H9 (cell line): ENCODE measurements around the gene RAB4B. TPM values are rescaled to one million over a fixed set of nuclear protein-coding genes. Genes with fewer than 3 reads are reported as not detected.
"Not testable (repeated sequence)": the region's sequence is repeated elsewhere in the genome, so short reads cannot be mapped to it uniquely, and the experiment has no call there.

Source experiments
- DNase-seq: peaks from one replicate; pipeline ENCODE4 v3.0.0-alpha.2; 2017
- H2AFZ ChIP-seq: one replicate; pipeline ENCODE4 v1.6.1; 2013; ENCODE audit warnings: mild to moderate bottlenecking, low read length, control low read depth, moderate library complexity
- H2AK5ac ChIP-seq: 2 replicates; pipeline ENCODE4 v1.6.1; 2013; ENCODE audit warnings: low read length, control low read depth, mixed read lengths; ENCODE audit not compliant: insufficient read length
- H2BK120ac ChIP-seq: one replicate; pipeline ENCODE4 v1.6.1; 2013; ENCODE audit warnings: low read depth, mild to moderate bottlenecking, low read length, control low read depth, inconsistent platforms; ENCODE audit not compliant: poor library complexity, severe bottlenecking
- H2BK12ac ChIP-seq: 2 replicates; pipeline ENCODE4 v1.6.1; 2013; ENCODE audit warnings: low read length, control low read depth, mixed read lengths, low read depth; ENCODE audit not compliant: insufficient read length
- H2BK15ac ChIP-seq: 2 replicates; pipeline ENCODE4 v1.6.1; 2013; ENCODE audit warnings: low read depth, low read length, control low read depth
- H2BK20ac ChIP-seq: one replicate; pipeline ENCODE4 v1.6.1; 2013; ENCODE audit warnings: low read depth, mild to moderate bottlenecking, low read length, control low read depth, inconsistent platforms; ENCODE audit not compliant: poor library complexity, severe bottlenecking
- H2BK5ac ChIP-seq: 2 replicates; pipeline ENCODE4 v1.6.1; 2013; ENCODE audit warnings: low read length, control low read depth, mixed read lengths; ENCODE audit not compliant: insufficient read length
- H3K14ac ChIP-seq: 2 replicates; pipeline ENCODE4 v1.6.1; 2013; ENCODE audit warnings: low read length, control low read depth; ENCODE audit not compliant: insufficient read depth
- H3K18ac ChIP-seq: 2 replicates; pipeline ENCODE4 v1.6.1; 2013; ENCODE audit warnings: low read depth, mild to moderate bottlenecking, mixed read lengths, low read length, control low read depth; ENCODE audit not compliant: insufficient read length
- H3K23ac ChIP-seq: 2 replicates; pipeline ENCODE4 v1.6.1; 2013; ENCODE audit warnings: low read length, control low read depth, mixed read lengths, low read depth; ENCODE audit not compliant: insufficient read length
- H3K23me2 ChIP-seq: 2 replicates; pipeline ENCODE4 v1.6.1; 2013; ENCODE audit warnings: low read depth, mild to moderate bottlenecking, mixed read lengths, low read length, control low read depth; ENCODE audit not compliant: insufficient read length, poor library complexity, severe bottlenecking
- H3K27ac ChIP-seq: 2 replicates; pipeline ENCODE4 v1.5.1; 2013; ENCODE audit warnings: low read length, control low read depth, mixed read lengths, low read depth; ENCODE audit not compliant: insufficient read length
- H3K27me3 ChIP-seq: 2 replicates; pipeline ENCODE4 v1.6.1; 2013; ENCODE audit warnings: low read length, control low read depth, inconsistent platforms; ENCODE audit not compliant: insufficient read depth
- H3K4ac ChIP-seq: 2 replicates; pipeline ENCODE4 v1.6.1; 2013; ENCODE audit warnings: low read depth, mild to moderate bottlenecking, control low read depth, inconsistent platforms, low read length, moderate library complexity
- H3K4me1 ChIP-seq: 2 replicates; pipeline ENCODE4 v1.6.1; 2013; ENCODE audit warnings: low read length, control low read depth, inconsistent platforms; ENCODE audit not compliant: insufficient read depth
- H3K4me2 ChIP-seq: 2 replicates; pipeline ENCODE4 v1.6.1; 2013; ENCODE audit warnings: low read length, control low read depth, mixed read lengths; ENCODE audit not compliant: insufficient read length, insufficient read depth
- H3K56ac ChIP-seq: 2 replicates; pipeline ENCODE4 v1.6.1; 2013; ENCODE audit warnings: low read depth, mild to moderate bottlenecking, mixed read lengths, low read length, control low read depth; ENCODE audit not compliant: insufficient read length
- H3K79me1 ChIP-seq: 2 replicates; pipeline ENCODE4 v1.6.1; 2013; ENCODE audit warnings: low read depth, mild to moderate bottlenecking, moderate library complexity, low read length, control low read depth, inconsistent platforms; ENCODE audit not compliant: insufficient read depth, poor library complexity, severe bottlenecking
- H3K79me2 ChIP-seq: 2 replicates; pipeline ENCODE4 v1.6.1; 2013; ENCODE audit warnings: low read length, control low read depth, inconsistent platforms; ENCODE audit not compliant: insufficient read depth
- H3K9ac ChIP-seq: 2 replicates; pipeline ENCODE4 v1.6.1; 2013; ENCODE audit warnings: low read length, control low read depth, mixed read lengths; ENCODE audit not compliant: insufficient read length; ENCODE audit errors: extremely low read depth
- H3K9me3 ChIP-seq: one replicate; pipeline ENCODE4 v1.6.1; 2013; ENCODE audit warnings: low read depth, low read length, inconsistent platforms; ENCODE audit not compliant: control insufficient read depth
- H3T11ph ChIP-seq: one replicate; pipeline ENCODE4 v1.6.1; 2013; ENCODE audit warnings: mild to moderate bottlenecking, low read length, control low read depth, inconsistent platforms
- H4K20me1 ChIP-seq: one replicate; pipeline ENCODE4 v1.6.1; 2013; ENCODE audit not compliant: control insufficient read depth, insufficient read length, insufficient read depth
- H4K5ac ChIP-seq: 2 replicates; pipeline ENCODE4 v1.6.1; 2013; ENCODE audit warnings: low read depth, mild to moderate bottlenecking, mixed read lengths, low read length, control low read depth; ENCODE audit not compliant: insufficient read length
- H4K8ac ChIP-seq: replicated peaks from 2 replicates; pipeline ENCODE4 v1.6.1; 2013; ENCODE audit warnings: low read length, control low read depth, mixed read lengths, low read depth; ENCODE audit not compliant: insufficient read length
- H4K91ac ChIP-seq: 2 replicates; pipeline ENCODE4 v1.6.1; 2013; ENCODE audit warnings: low read depth, mild to moderate bottlenecking, moderate library complexity, mixed read lengths, low read length, control low read depth; ENCODE audit not compliant: insufficient read length
- H3K27ac Mint-ChIP-seq, 3 experiments: 2 replicates in 2 of 3; 3 replicates in 1 of 3; pipeline ENCODE4 v1.8.0; 2020 to 2021; ENCODE audit warnings: mixed read lengths in 3 of 3, mild to moderate bottlenecking in 1 of 3, moderate library complexity in 1 of 3
- H3K27me3 Mint-ChIP-seq: 2 replicates; pipeline ENCODE4 v1.8.0; 2021; ENCODE audit warnings: low read depth, mild to moderate bottlenecking, moderate library complexity, mixed read lengths
- H3K36me3 Mint-ChIP-seq, 3 experiments: 2 replicates in 2 of 3; 3 replicates in 1 of 3; pipeline ENCODE4 v1.8.0; 2020 to 2021; ENCODE audit warnings: low read depth in 3 of 3, mixed read lengths in 3 of 3; ENCODE audit not compliant: insufficient read depth in 1 of 3
- H3K4me1 Mint-ChIP-seq, 2 experiments: 2 replicates each; pipeline ENCODE4 v1.8.0; 2020; ENCODE audit warnings: mixed read lengths in 2 of 2
- H3K4me3 Mint-ChIP-seq, 2 experiments: 2 replicates in 1 of 2; 3 replicates in 1 of 2; pipeline ENCODE4 v1.8.0; 2020 to 2021; ENCODE audit warnings: mild to moderate bottlenecking in 2 of 2, mixed read lengths in 2 of 2, moderate library complexity in 1 of 2
- H3K9me3 Mint-ChIP-seq, 2 experiments: 2 replicates in 1 of 2; 3 replicates in 1 of 2; pipeline ENCODE4 v1.8.0; 2020; ENCODE audit warnings: mild to moderate bottlenecking in 2 of 2, mixed read lengths in 2 of 2, moderate library complexity in 1 of 2
- WGBS: extraction: QIAGEN DNeasy Blood & Tissue Kit; methylation state at CpG from one replicate; pipeline ENCODE4 v1.1.7; 2013; ENCODE audit warnings: missing lambda C conversion rate, low lambda C conversion rate, mixed read lengths; ENCODE audit not compliant: insufficient read length; ENCODE audit errors: extremely low coverage; 5-methylcytosine and 5-hydroxymethylcytosine counted together
- total RNA-seq: library from RNA; stranded (reverse); gene quantifications from 2 replicates; pipeline ENCODE4 v1.2.1, GENCODE V29; 2021

RAB4B gene
- total RNA-seq, 1 experiment from 2014 or later: 26.8 TPM

- H2AFZ ChIP-seq, H3K9ac ChIP-seq, H3K23me2 ChIP-seq, H3K9me3 Mint-ChIP-seq, H4K20me1 ChIP-seq, H3K4me2 ChIP-seq, H3K4ac ChIP-seq, H3K27me3 Mint-ChIP-seq, H3K4me1 ChIP-seq, H3K18ac ChIP-seq, H3K79me1 ChIP-seq, H2BK120ac ChIP-seq, H3K27me3 ChIP-seq, H2AK5ac ChIP-seq, H2BK20ac ChIP-seq, H2BK15ac ChIP-seq, H3K27ac ChIP-seq, H4K5ac ChIP-seq, H3K36me3 Mint-ChIP-seq, H3K14ac ChIP-seq, H2BK5ac ChIP-seq, H3K56ac ChIP-seq, H4K8ac ChIP-seq, H3T11ph ChIP-seq, H3K9me3 ChIP-seq, H3K4me3 Mint-ChIP-seq, H4K91ac ChIP-seq, H2BK12ac ChIP-seq, H3K23ac ChIP-seq, H3K79me2 ChIP-seq: not testable (repeated sequence)
- peak; percentile 18 for DNase-seq
- peak overlapping the region in 1 of 3 experiments; percentile 82; a peak in 1 of 7 replicates for H3K27ac Mint-ChIP-seq
- H3K4me1 Mint-ChIP-seq: peaks cover 14 to 15% of the 10 kb centered on the region in 2 experiments
- no CpG with 5 or more reads among the region's 16 CpGs for WGBS
Measured at GRCh38 chr19:40824916-40825315, 46.9 kb downstream of the RAB4B start.

DNA sequence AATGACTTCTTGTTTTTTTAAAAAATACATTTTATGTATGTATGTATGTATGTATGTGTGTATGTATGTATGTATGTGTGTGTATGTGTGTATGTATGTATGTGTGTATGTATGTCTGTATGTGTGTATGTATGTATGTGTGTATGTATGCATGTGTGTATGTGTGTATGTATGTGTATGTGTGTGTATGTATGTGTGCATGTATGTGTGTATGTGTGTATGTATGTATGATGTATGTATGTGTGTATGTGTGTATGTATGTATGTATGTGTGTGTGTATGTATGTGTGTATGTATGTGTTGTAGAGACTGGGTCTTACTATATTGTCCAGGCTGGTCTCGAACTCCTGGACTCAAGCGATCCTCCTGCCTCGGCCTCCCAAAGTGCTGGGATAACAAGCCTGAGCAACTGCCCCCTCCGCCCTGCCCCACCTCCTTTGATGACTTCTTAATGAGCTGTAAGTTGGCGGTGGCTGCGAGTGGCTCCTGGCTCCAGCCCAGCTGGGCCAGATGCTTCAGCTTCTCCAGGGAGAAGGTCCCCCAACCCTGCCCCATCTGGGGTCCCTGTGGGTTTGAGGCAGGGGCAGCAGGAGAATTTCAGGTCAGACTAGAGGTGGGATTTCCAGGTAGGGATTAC lies 47.5 kb downstream of the RAB4B start:
- H3K9me3 ChIP-seq, H3K4me2 ChIP-seq, H3K18ac ChIP-seq, H3K4me3 Mint-ChIP-seq, H4K8ac ChIP-seq, H3K4ac ChIP-seq, H3K56ac ChIP-seq, H3K27me3 ChIP-seq, H2AK5ac ChIP-seq, H3K9ac ChIP-seq, H3K79me2 ChIP-seq, H2AFZ ChIP-seq, H2BK20ac ChIP-seq, H3K14ac ChIP-seq, DNase-seq, H3K23me2 ChIP-seq, H3K4me1 ChIP-seq, H2BK15ac ChIP-seq, H3K36me3 Mint-ChIP-seq, H2BK12ac ChIP-seq, H3K27ac Mint-ChIP-seq, H4K5ac ChIP-seq, H3K79me1 ChIP-seq, H2BK120ac ChIP-seq, H3K27me3 Mint-ChIP-seq, H2BK5ac ChIP-seq, H3K27ac ChIP-seq, H4K20me1 ChIP-seq, H3K23ac ChIP-seq, H3T11ph ChIP-seq, H4K91ac ChIP-seq, H3K9me3 Mint-ChIP-seq: not testable (repeated sequence)
- WGBS: no CpG with 5 or more reads among the region's 6 CpGs
- peaks cover 14 to 15% of the 10 kb centered on the region in 2 experiments for H3K4me1 Mint-ChIP-seq
